GM19193 (cell line): ENCODE measurements around the gene CLDND1.

ENCODE experiments used
- POLR2A ChIP-seq: IDR thresholded peaks from 4 replicates; pipeline ENCODE4 v1.6.1; 2011; ENCODE audit not compliant: insufficient read depth, insufficient read length; ENCODE audit errors: extremely low read depth

CLDND1 gene

GRCh38 chr3:98508582-98508981 lies 14.1 kb downstream of the CLDND1 start:
- no peak for TF ChIP-seq POLR2A

- no peak for TF ChIP-seq POLR2A
These were observed 18.2 kb downstream of the CLDND1 start for GRCh38 chr3:98504539-98504938.

- no peak for TF ChIP-seq POLR2A
These were observed 20.7 kb downstream of the CLDND1 start for GRCh38 chr3:98501863-98502576.

GRCh38 chr3:98501270-98501669 lies 21.4 kb downstream of the CLDND1 start:
- no peak for TF ChIP-seq POLR2A

- TF ChIP-seq POLR2A = no peak
These were observed 22.7 kb downstream of the CLDND1 start for GRCh38 chr3:98500019-98500418.

- TF ChIP-seq POLR2A = no peak
These were observed 25.3 kb downstream of the CLDND1 start, which contains the start of gene OR5K2 for GRCh38 chr3:98497381-98497780. Gene OR5K2, plus strand, starts transcription at chr3:98497681. Its CDS starts 0 bp downstream, at chr3:98497681.

- no peak for TF ChIP-seq POLR2A
These were observed 39.1 kb downstream of the CLDND1 start for GRCh38 chr3:98483626-98484025.

- TF ChIP-seq POLR2A = no peak
These were observed 39.8 kb downstream of the CLDND1 start for GRCh38 chr3:98482717-98483482.
